ENCODE measurements around the gene BICRAL.
"Not testable (repeated sequence)": the region's sequence is repeated elsewhere in the genome, so short reads cannot be mapped to it uniquely, and the experiment has no call there.

The BICRAL gene

GRCh38 chr6:42764911-42765648, 16.8 kb upstream of the BICRAL start:
- no peak for DNase-seq (ENCODE audit: low read depth, low spot score)

GRCh38 chr6:42766163-42766670, 15.6 kb upstream of the BICRAL start:
- no peak for DNase-seq (ENCODE audit: low read depth, low spot score)

GRCh38 chr6:42769051-42769450, 12.8 kb upstream of the BICRAL start:
- DNase-seq (ENCODE audit: low read depth, low spot score), result no peak

GRCh38 chr6:42769836-42770235, 12.0 kb upstream of the BICRAL start:
- DNase-seq (ENCODE audit: low read depth, low spot score), result no peak

- DNase-seq (ENCODE audit: low read depth, low spot score), result no peak
Measured at GRCh38 chr6:42771741-42772100, 10.1 kb upstream of the BICRAL start.

- DNase-seq (ENCODE audit: low read depth, low spot score), result no peak
Measured at GRCh38 chr6:42774201-42774600, 7.7 kb upstream of the BICRAL start.

DNA sequence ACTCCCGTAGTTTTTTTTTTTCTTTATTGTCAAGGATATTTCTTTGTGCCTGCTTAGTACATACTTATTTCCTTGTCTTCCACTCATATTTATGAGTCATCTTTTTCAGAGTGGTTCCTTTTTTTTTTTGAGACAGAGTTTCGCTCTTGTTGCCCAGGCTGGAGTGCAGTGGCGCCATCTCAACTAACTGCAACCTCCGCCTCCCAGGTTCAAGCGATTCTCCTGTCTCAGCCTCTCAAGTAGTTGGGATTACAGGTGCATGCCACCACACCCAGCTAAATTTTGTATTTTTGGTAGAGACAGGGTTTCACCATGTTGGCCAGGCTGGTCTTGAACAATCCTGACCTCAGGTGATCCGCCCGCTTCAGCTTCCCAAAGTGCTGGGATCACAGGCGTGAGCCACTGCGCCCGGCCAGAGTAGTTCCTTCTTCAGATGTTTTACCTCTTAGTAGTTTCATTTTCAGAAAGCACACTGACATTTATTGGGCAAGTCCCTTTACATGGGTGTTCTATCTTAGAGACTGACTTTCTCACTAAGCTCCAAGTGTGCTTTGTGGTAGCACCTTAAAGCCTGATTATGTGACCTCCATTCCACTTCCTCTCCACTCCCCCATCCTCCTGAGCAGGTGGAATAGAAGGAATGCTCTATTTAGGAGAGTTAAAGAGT, 6.9 kb upstream of the BICRAL start:
- DNase-seq (ENCODE audit: low read depth, low spot score), result not testable (repeated sequence)

DNA sequence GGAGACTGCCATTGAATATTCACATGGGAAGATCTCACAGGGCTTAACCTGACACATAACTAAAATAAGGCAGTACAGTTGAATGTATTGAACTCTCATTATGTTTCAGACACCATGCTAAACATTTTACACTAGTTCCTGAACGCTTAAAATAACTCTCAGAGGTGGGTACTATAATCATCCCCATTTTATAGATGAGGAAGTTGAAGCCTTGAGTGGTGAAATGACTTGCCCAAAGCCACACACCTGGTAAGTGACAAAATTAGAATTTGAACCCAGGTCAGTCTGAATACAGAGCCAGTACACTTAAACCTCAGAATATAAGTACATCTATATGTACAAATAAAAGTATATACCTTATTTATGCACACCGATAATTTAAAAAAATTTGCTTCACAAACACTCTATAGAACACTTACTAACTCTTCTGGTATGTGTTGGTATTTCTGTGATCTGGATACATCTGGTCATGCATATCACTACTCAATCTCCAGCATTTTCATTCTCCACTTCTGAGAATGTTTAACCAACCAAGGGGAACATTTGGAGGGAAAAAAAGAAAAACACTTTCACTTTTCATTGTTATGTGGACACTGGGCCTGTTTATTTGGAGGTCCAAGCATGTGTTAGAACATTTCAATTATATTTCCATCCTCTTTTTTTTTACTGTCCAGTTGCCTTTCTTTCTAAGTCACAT, 4.6 kb upstream of the BICRAL start:
- no peak for DNase-seq (ENCODE audit: low read depth, low spot score)

GRCh38 chr6:42778122-42778521, 3.7 kb upstream of the BICRAL start:
- no peak for DNase-seq (ENCODE audit: low read depth, low spot score)

DNA sequence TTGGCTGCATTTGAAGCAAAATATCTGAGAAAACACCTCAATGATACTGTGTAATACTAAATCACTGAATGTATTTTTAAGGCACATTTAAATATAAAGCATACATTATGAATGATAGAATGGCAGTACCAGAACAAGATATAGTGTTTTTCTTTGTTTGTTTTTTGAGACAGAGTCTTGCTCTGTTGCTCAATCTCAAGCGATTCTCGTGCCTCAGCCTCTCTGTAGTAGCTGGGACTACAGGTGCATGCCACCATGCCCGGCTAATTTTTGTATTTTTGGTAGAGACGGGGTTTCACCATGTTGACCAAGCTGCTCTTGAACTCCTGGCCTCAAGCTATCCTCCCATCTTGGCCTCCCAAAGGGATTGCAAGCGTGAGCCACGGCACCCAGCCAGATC, 2.3 kb upstream of the BICRAL start:
- no peak for DNase-seq (ENCODE audit: low read depth, low spot score)

DNA sequence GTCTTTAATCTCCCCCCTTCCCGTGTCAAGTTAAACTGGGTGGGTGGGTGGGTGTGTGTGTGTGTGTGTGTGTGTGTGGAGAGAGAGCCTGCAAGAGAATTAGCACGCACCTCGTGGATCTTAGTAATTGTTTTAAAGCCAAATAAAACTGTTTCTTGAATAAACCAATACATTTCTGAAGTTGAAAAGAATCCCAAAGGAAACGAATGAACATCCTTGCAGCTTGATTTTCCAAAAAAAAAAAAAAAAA, 381 bp upstream of the BICRAL start:
- DNase-seq (ENCODE audit: low read depth, low spot score), result no peak

- no peak for DNase-seq (ENCODE audit: low read depth, low spot score)
Measured at GRCh38 chr6:42782689-42783176, 881 bp downstream of the BICRAL start.

- DNase-seq (ENCODE audit: low read depth, low spot score), result no peak
Measured at GRCh38 chr6:42783177-42783875, 1.5 kb downstream of the BICRAL start.

DNA sequence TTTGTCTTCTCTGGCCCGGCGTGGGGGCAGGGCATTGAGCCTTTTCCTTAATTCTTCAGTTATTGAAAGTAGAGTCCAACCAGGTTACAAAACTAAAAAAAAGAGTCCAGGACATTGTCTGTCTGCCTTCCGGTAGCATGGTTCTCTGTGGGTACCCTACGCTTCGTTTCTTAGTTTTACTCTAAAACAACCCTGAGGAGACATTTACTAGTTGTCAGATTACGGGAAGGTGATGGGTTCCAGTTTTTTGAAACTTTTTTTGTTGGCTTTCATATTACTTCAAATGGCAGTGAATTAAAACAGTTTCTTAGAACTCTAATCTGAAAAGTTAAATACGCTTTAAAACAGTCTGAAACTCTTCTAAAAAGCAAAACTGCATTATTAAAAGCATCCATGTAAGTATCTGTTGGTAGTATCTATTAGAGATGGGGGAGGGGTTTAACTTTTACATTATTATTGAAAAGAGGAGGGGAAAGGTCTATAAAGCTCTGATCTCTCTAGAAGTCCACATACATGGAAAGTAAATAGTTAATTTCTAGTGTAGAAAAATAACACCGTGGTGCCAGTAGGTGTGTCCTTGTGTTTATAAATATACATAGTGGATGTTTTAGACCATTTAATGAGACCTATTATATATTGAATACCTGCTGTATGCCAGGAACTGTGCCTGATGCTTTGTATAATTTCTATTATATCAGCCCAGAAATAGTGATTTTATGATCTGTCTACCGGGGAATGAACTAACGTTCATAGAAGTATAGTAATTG, 2.2 kb downstream of the BICRAL start:
- DNase-seq (ENCODE audit: low read depth, low spot score), result no peak

DNA sequence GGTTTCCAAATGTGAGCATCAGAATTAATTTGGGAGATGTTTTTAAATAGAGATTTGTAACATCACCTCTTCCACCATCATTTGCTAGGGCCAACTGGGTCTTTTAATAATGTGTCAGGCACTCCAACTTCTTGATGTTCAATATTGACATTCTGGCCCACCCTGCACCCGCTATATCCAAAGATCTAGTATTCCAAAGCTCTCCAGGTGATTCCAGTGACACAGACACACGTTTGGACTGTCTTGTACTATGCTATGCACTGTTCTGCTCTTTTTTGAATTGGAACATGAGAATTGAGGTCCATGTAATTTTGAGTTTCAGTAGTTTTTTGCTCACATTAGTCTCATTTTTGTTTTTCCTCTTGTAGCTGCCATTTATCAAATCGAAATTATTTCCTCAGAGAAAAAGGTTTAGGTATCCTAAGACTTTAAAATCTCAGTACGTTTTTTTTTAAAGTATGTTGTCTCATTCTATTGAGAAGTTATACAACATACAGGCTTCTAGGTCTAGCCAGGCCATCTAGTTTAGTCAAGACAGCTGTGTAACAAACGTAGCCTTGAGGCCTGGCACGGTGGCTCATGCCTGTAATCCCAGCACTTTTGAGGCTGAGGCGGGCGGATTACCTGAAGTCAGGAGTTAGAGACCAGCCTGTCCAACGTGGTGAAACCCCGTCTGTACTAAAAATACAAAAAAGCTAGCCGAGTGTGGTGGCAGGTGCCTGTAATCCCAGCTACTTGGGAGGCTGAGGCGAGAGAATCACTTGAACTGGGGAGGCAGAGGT, 3.1 kb downstream of the BICRAL start:
- DNase-seq (ENCODE audit: low read depth, low spot score), result no peak

DNA sequence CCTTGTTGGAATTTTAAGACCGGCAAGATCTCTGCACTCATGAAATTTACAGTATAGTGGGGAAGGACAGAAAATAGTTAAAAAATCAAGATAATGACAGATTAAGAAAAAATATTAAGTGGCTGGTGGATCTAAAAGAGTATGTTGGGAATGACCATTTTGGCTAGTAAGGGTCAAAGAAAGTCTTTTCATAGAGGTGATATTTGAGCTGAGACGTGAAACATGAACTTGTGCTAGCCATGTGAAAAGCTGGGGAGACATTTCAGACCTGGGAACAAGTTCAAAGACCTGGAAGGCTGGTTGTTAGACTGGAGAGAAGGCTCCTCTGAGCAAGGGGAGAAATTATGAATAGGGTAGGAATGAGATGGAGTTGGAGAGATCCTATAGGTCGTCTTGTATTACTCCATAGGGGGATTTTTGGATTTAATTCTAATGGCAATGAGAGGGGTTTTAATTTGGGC, 4.7 kb downstream of the BICRAL start:
- no peak for DNase-seq (ENCODE audit: low read depth, low spot score)

DNA sequence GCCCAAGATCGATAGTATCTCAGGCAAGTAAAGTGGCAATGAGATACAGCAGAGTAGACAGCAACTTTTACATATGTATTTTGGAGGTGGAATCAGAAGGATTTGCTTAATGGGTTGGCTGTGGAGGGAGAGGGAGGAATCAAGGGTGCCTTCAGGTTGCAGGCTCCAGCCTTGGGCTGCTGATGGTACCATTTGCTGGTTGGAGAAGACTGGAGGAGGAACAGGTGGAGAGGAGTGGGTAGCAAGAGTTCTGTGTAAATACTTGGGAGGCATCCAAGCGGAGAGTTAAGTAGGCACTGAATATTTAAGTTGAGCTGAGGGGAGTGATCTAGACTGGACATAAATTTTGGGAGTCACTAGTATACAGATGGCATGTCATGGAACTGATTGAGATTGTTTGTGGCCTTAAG, 5.2 kb downstream of the BICRAL start:
- DNase-seq (ENCODE audit: low read depth, low spot score), result no peak

GRCh38 chr6:42788671-42789070, 6.8 kb downstream of the BICRAL start:
- DNase-seq (ENCODE audit: low read depth, low spot score), result no peak

GRCh38 chr6:42790549-42791181, 8.8 kb downstream of the BICRAL start:
- no peak for DNase-seq (ENCODE audit: low read depth, low spot score)

GRCh38 chr6:42791706-42792320, 10.0 kb downstream of the BICRAL start:
- DNase-seq (ENCODE audit: low read depth, low spot score), result no peak
